Esophagus squamous epithelium (tissue), 4 donors: ENCODE results near the gene BACE1.

Experiments used
- POLR2A ChIP-seq, 4 donors: fragments of 450-650 bp; IDR thresholded peaks; one replicate each; pipeline ENCODE4 v1.6.1; 2017; ENCODE audit warnings: antibody characterized with exemption in 4 of 4, mild to moderate bottlenecking in 4 of 4, moderate library complexity in 3 of 4
- TF ChIP-seq, protein P1 (sequence below), 6 experiments: fragments of 450-650 bp in 4 of 6; fragments of 200-600 bp in 2 of 6; sonication (generic) in 2 of 6; IDR thresholded peaks; one replicate each; pipeline ENCODE4 v1.5.1; 2016 to 2019; ENCODE audit warnings: antibody characterized with exemption in 6 of 6, mild to moderate bottlenecking in 4 of 6, moderate library complexity in 4 of 6

- TF ChIP-seq, protein P1, sequence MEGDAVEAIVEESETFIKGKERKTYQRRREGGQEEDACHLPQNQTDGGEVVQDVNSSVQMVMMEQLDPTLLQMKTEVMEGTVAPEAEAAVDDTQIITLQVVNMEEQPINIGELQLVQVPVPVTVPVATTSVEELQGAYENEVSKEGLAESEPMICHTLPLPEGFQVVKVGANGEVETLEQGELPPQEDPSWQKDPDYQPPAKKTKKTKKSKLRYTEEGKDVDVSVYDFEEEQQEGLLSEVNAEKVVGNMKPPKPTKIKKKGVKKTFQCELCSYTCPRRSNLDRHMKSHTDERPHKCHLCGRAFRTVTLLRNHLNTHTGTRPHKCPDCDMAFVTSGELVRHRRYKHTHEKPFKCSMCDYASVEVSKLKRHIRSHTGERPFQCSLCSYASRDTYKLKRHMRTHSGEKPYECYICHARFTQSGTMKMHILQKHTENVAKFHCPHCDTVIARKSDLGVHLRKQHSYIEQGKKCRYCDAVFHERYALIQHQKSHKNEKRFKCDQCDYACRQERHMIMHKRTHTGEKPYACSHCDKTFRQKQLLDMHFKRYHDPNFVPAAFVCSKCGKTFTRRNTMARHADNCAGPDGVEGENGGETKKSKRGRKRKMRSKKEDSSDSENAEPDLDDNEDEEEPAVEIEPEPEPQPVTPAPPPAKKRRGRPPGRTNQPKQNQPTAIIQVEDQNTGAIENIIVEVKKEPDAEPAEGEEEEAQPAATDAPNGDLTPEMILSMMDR (IDR thresholded peaks at IDR 0.05) = no peak
- no peak for TF ChIP-seq POLR2A (IDR thresholded peaks at IDR 0.05)
Measured at GRCh38 chr11:117292616-117293015, 23.4 kb downstream of the BACE1 start.
